ENCODE measurements around the gene G6PD.

GRCh38 chrX:154511761-154512160, 34.9 kb downstream of the G6PD start:
- TF ChIP-seq REST (IDR thresholded peaks at IDR 0.05; ENCODE audit: low read depth, low read length) (no peak), CTCF (IDR thresholded peaks at IDR 0.05 in 2 of 3, conservative IDR thresholded peaks at IDR 0.05 in 1 of 3; ENCODE audit: control insufficient read depth in 2 of 3, extremely low read depth in 1 of 3, insufficient read depth in 1 of 3, low read depth in 3 of 3, low read length in 3 of 3) (no peak), RFX5 (IDR thresholded peaks at IDR 0.05; ENCODE audit: low read depth, low read length) (no peak), EZH2 (IDR thresholded peaks at IDR 0.05; ENCODE audit: borderline replicate concordance, control insufficient read depth, low read depth, low read length) (no peak), FOXK2 (IDR thresholded peaks at IDR 0.05) (no peak), HSF1 (IDR thresholded peaks at IDR 0.05; ENCODE audit: low read depth, low read length) (no peak), TAF1 (IDR thresholded peaks at IDR 0.05; ENCODE audit: borderline replicate concordance, low read depth, low read length) (no peak)
